ENCODE results near the gene TMED4. TPM values are rescaled to one million over a fixed set of nuclear protein-coding genes. Genes with fewer than 3 reads are reported as not detected.
A peak's percentile ranks its signal among the peaks of the same experiment; 100 is the strongest.
"Not testable (repeated sequence)": the region's sequence is repeated elsewhere in the genome, so short reads cannot be mapped to it uniquely, and the experiment has no call there.

Gene TMED4
- total RNA-seq, 1 donor from 2014 or later: 90.7 TPM

GRCh38 chr7:44565097-44565794 is 16.8 kb downstream of the TMED4 start:
- H3K36me3 Mint-ChIP-seq (ENCODE audit: unreplicated experiment): peaks cover 8% of the 10 kb centered on the region
- DNase-seq: peak; percentile 85
- H3K9me3 Mint-ChIP-seq (ENCODE audit: unreplicated experiment): peaks cover 2% of the 10 kb centered on the region
- peaks cover 2% of the 10 kb centered on the region for H3K27me3 Mint-ChIP-seq (ENCODE audit: unreplicated experiment)
- peak; percentile 99 for TF ChIP-seq CTCF (IDR thresholded peaks at IDR 0.05; ENCODE audit: partially characterized antibody, unreplicated experiment)
- peak overlapping the region; percentile 90 for H3K27ac Mint-ChIP-seq (ENCODE audit: unreplicated experiment)
- peaks cover 15% of the 10 kb centered on the region for H3K4me1 Mint-ChIP-seq (ENCODE audit: low read depth, unreplicated experiment)
- no peak overlapping the region for H3K4me3 Mint-ChIP-seq (ENCODE audit: unreplicated experiment)

GRCh38 chr7:44564606-44565005 is 17.4 kb downstream of the TMED4 start:
- DNase-seq: no peak
- Mint-ChIP-seq H3K4me1 (ENCODE audit: low read depth, unreplicated experiment) (peaks cover 15% of the 10 kb centered on the region), H3K9me3 (ENCODE audit: unreplicated experiment) (peaks cover 2% of the 10 kb centered on the region), H3K36me3 (ENCODE audit: unreplicated experiment) (peaks cover 4% of the 10 kb centered on the region), H3K4me3 (ENCODE audit: unreplicated experiment) (no peak overlapping the region), H3K27me3 (ENCODE audit: unreplicated experiment) (peaks cover 2% of the 10 kb centered on the region), H3K27ac (ENCODE audit: unreplicated experiment) (peak overlapping the region; percentile 90)
- TF ChIP-seq CTCF (IDR thresholded peaks at IDR 0.05; ENCODE audit: partially characterized antibody, unreplicated experiment): no peak

GRCh38 chr7:44563171-44563679 is 18.8 kb downstream of the TMED4 start:
- Mint-ChIP-seq H3K27me3 (ENCODE audit: unreplicated experiment) (peaks cover 2% of the 10 kb centered on the region), H3K9me3 (ENCODE audit: unreplicated experiment) (peaks cover 2% of the 10 kb centered on the region), H3K4me3 (ENCODE audit: unreplicated experiment) (no peak overlapping the region), H3K36me3 (ENCODE audit: unreplicated experiment) (no peaks in the 10 kb centered on the region), H3K27ac (ENCODE audit: unreplicated experiment) (no peak overlapping the region), H3K4me1 (ENCODE audit: low read depth, unreplicated experiment) (peaks cover 15% of the 10 kb centered on the region)
- no peak for DNase-seq
- TF ChIP-seq CTCF (IDR thresholded peaks at IDR 0.05; ENCODE audit: partially characterized antibody, unreplicated experiment): no peak

GRCh38 chr7:44562622-44562962 is 19.4 kb downstream of the TMED4 start:
- H3K9me3 Mint-ChIP-seq (ENCODE audit: unreplicated experiment); DNase-seq; H3K27ac Mint-ChIP-seq (ENCODE audit: unreplicated experiment); H3K36me3 Mint-ChIP-seq (ENCODE audit: unreplicated experiment); H3K4me3 Mint-ChIP-seq (ENCODE audit: unreplicated experiment); H3K27me3 Mint-ChIP-seq (ENCODE audit: unreplicated experiment): not testable (repeated sequence)
- H3K4me1 Mint-ChIP-seq (ENCODE audit: low read depth, unreplicated experiment): peaks cover 15% of the 10 kb centered on the region

GRCh38 chr7:44561962-44562621 is 19.9 kb downstream of the TMED4 start:
- Mint-ChIP-seq H3K27me3 (ENCODE audit: unreplicated experiment) (peaks cover 2% of the 10 kb centered on the region), H3K27ac (ENCODE audit: unreplicated experiment) (no peak overlapping the region), H3K9me3 (ENCODE audit: unreplicated experiment) (peaks cover 2% of the 10 kb centered on the region), H3K4me1 (ENCODE audit: low read depth, unreplicated experiment) (peaks cover 17% of the 10 kb centered on the region), H3K36me3 (ENCODE audit: unreplicated experiment) (no peaks in the 10 kb centered on the region), H3K4me3 (ENCODE audit: unreplicated experiment) (no peak overlapping the region)
- DNase-seq: no peak
- TF ChIP-seq CTCF (IDR thresholded peaks at IDR 0.05; ENCODE audit: partially characterized antibody, unreplicated experiment): no peak

All from glutamatergic neuron (in vitro differentiated cells).